Vagina (tissue), 2 donors: ENCODE data around the gene STMND1. TPM values are rescaled to one million over a fixed set of nuclear protein-coding genes. Genes with fewer than 3 reads are reported as not detected.
"Not testable (repeated sequence)": the region's sequence is repeated elsewhere in the genome, so short reads cannot be mapped to it uniquely, and the experiment has no call there.

Experiments used
- DNase-seq, 2 donors: peaks; one replicate each; pipeline ENCODE4 v3.0.0-alpha.2; 2017; ENCODE audit errors: extremely low spot score in 2 of 2
- H3K27ac ChIP-seq: fragments of 200-600 bp; sonication (generic); one replicate; pipeline ENCODE4 v1.5.1; 2019
- H3K27me3 ChIP-seq: fragments of 200-600 bp; sonication (generic); one replicate; pipeline ENCODE4 v1.5.1; 2019
- H3K36me3 ChIP-seq, 2 donors: fragments of 200-600 bp; sonication (generic); one replicate each; pipeline ENCODE4 v1.5.1; 2017 to 2019
- H3K4me1 ChIP-seq: fragments of 200-600 bp; sonication (generic); one replicate; pipeline ENCODE4 v1.5.1; 2019
- H3K4me3 ChIP-seq, 2 donors: fragments of 200-600 bp; sonication (generic); 1 replicate in 1 of 2; 2 replicates in 1 of 2; pipeline ENCODE4 v1.5.1; 2016 to 2019
- H3K9me3 ChIP-seq: fragments of 200-600 bp; sonication (generic); one replicate; pipeline ENCODE4 v1.5.1; 2019
- POLR2A ChIP-seq, 2 donors: fragments of 450-650 bp; IDR thresholded peaks; one replicate each; pipeline ENCODE4 v1.6.1; 2017; ENCODE audit warnings: antibody characterized with exemption in 2 of 2, mild to moderate bottlenecking in 2 of 2, moderate library complexity in 2 of 2
- POLR2AphosphoS5 ChIP-seq, 2 donors: sonication (generic); formaldehyde crosslinking; IDR thresholded peaks; one replicate each; pipeline ENCODE4 v1.9.0; 2017; ENCODE audit warnings: antibody characterized with exemption in 2 of 2, mild to moderate bottlenecking in 2 of 2, low read depth in 1 of 2; ENCODE audit not compliant: insufficient read depth in 1 of 2
- intact Hi-C: fragments of 100-400 bp; cut with DNase I; formaldehyde crosslinking; loops from one replicate; pipeline ENCODE4 v1.15.1; 2023
- total RNA-seq: library from RNA; depleted of rRNA; stranded (reverse); fragments of >200 nt; gene quantifications from one replicate; pipeline ENCODE4 v1.2.3, GENCODE V29; 2016
- TF ChIP-seq, protein P1 (sequence below), 3 experiments: fragments of 450-650 bp in 2 of 3; fragments of 200-600 bp in 1 of 3; sonication (generic) in 1 of 3; IDR thresholded peaks; one replicate each; pipeline ENCODE4 v1.5.1; 2017 to 2019; ENCODE audit warnings: antibody characterized with exemption in 3 of 3, mild to moderate bottlenecking in 2 of 3, moderate library complexity in 2 of 3

The STMND1 gene
- total RNA-seq, 1 donor from 2014 or later, result not detected

DNA sequence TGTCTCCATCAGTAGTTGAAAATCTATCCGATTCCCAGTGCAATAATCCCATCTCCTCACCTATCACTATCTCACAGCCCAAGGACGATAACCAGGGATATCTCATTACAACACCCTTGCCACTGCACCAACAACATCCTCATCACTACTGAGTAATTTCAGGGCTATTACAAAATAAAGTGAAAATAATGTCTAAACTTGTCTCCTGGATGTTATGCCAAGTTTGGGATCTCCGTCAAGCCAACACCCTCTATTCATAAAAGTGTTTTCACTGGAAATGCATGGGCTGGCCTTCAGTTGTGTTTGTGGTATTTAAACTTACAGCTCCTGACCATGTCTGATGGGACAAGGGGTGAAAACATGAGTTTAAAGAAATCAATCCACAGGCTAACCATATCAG, 42.0 kb upstream of the STMND1 start:
- no peaks in the 10 kb centered on the region for H3K9me3 ChIP-seq
- intact Hi-C loops, result no loop called here
- no peak for DNase-seq
- TF ChIP-seq, protein P1, sequence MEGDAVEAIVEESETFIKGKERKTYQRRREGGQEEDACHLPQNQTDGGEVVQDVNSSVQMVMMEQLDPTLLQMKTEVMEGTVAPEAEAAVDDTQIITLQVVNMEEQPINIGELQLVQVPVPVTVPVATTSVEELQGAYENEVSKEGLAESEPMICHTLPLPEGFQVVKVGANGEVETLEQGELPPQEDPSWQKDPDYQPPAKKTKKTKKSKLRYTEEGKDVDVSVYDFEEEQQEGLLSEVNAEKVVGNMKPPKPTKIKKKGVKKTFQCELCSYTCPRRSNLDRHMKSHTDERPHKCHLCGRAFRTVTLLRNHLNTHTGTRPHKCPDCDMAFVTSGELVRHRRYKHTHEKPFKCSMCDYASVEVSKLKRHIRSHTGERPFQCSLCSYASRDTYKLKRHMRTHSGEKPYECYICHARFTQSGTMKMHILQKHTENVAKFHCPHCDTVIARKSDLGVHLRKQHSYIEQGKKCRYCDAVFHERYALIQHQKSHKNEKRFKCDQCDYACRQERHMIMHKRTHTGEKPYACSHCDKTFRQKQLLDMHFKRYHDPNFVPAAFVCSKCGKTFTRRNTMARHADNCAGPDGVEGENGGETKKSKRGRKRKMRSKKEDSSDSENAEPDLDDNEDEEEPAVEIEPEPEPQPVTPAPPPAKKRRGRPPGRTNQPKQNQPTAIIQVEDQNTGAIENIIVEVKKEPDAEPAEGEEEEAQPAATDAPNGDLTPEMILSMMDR (IDR thresholded peaks at IDR 0.05), result no peak
- TF ChIP-seq POLR2AphosphoS5 (IDR thresholded peaks at IDR 0.05; ENCODE audit: insufficient read depth in 1 of 2, low read depth in 1 of 2), result peak in 1 of 2 donors; percentile 73
- no peak overlapping the region for H3K27ac ChIP-seq
- H3K27me3 ChIP-seq, result no peaks in the 10 kb centered on the region
- no peaks in the 10 kb centered on the region for H3K36me3 ChIP-seq
- no peaks in the 10 kb centered on the region for H3K4me1 ChIP-seq
- no peak overlapping the region for H3K4me3 ChIP-seq

DNA sequence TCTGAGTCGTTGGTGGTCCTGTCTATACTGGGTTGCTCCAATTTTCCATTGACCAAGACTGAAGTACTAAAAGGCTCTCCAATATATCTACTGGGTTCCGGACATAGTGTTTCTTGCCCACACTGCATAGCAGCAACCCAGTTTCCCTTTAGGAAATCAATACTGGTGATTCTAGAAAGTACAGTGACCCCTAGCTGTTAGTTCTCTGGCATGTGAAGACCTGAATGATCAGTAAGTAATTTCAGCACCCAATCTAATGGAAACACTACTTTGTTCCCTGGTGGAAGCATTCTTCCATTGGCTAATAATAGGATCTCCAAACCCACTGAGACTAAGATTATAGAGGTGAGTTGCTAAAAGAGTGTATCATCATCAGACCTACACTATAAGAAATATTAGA, 40.8 kb upstream of the STMND1 start:
- TF ChIP-seq POLR2AphosphoS5 (IDR thresholded peaks at IDR 0.05; ENCODE audit: insufficient read depth in 1 of 2, low read depth in 1 of 2) (no peak), POLR2A (IDR thresholded peaks at IDR 0.05) (no peak)
- TF ChIP-seq, protein P1 (IDR thresholded peaks at IDR 0.05), result no peak
- DNase-seq, result no peak
- Histone ChIP-seq H3K4me1 (no peaks in the 10 kb centered on the region), H3K36me3 (no peaks in the 10 kb centered on the region), H3K4me3 (no peak overlapping the region), H3K9me3 (no peaks in the 10 kb centered on the region), H3K27ac (no peak overlapping the region), H3K27me3 (no peaks in the 10 kb centered on the region)
- intact Hi-C loops, result no loop called here

DNA sequence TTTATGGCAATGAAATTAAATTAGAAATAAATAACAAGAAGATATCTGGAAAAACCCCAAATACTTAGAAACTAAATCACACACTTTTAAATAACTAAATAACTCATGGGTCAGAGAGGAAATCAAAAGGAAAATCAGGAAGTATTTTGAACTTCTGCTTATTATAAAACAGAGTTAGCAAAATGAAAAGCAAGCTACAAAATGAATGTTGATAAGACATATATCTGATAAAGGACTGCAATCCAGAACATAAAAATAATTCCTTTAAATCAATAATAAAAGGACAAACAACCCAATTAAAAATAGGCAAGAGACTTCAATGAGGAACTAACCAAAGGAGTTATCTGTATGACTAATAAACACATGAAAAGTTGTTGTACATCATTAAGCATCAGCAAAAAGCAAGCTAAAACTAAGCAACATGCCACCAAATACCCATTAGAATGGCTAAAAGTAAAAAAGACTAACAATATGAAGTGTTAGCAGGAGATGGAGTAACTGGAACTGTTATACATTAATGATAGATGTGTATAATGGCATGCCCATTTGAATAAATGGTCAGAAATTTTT, 38.9 kb upstream of the STMND1 start:
- intact Hi-C loops, result no loop called here
- Histone ChIP-seq H3K4me3 (no peak overlapping the region), H3K27ac (no peak overlapping the region), H3K36me3 (no peaks in the 10 kb centered on the region), H3K4me1 (no peaks in the 10 kb centered on the region), H3K27me3 (no peaks in the 10 kb centered on the region), H3K9me3 (no peaks in the 10 kb centered on the region)
- no peak for TF ChIP-seq POLR2AphosphoS5 (IDR thresholded peaks at IDR 0.05; ENCODE audit: insufficient read depth in 1 of 2, low read depth in 1 of 2)
- TF ChIP-seq, protein P1 (IDR thresholded peaks at IDR 0.05), result no peak
- no peak for TF ChIP-seq POLR2A (IDR thresholded peaks at IDR 0.05)
- DNase-seq, result no peak

DNA sequence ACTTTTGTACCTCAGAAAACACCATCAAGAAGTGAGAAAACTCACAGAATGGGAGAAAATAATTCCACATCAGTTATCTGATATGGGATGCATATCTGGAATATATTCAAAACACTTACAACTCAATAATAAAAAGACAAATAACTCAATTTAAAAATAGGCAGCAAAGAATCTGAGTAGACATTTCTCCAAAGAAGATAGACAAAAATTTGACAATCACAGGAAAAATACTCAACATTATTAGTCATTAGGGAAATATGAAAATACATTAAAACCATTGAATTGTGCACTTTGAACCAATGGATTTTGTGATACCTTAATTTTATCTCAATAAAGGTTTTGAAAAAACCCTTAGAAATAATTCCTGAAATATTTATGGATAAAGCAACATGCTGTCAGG, 36.9 kb upstream of the STMND1 start:
- Histone ChIP-seq H3K4me3 (no peak overlapping the region), H3K27me3 (no peaks in the 10 kb centered on the region), H3K36me3 (no peaks in the 10 kb centered on the region), H3K27ac (no peak overlapping the region), H3K9me3 (no peaks in the 10 kb centered on the region), H3K4me1 (no peaks in the 10 kb centered on the region)
- DNase-seq, result no peak
- TF ChIP-seq, protein P1 (IDR thresholded peaks at IDR 0.05), result no peak
- TF ChIP-seq POLR2AphosphoS5 (IDR thresholded peaks at IDR 0.05; ENCODE audit: insufficient read depth in 1 of 2, low read depth in 1 of 2) (no peak), POLR2A (IDR thresholded peaks at IDR 0.05) (no peak)
- intact Hi-C loops, result no loop called here

DNA sequence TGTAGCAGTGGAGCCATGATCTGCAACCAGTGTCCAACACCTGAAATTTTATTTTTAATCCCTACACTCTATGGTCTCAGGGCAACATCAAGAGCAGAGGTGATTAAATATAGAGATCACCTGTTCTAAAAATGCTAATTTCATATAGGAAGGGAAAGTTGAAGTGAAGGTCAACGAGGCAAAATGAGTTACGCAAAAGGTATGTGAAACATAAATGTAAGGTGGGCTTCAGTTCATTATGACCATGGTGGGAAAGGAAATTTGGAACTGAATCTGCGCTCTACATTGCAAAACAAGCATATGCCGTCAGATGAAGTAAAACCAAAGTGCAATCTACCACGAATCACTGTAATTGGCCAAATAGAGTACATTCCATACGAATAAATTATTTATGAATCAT, 35.2 kb upstream of the STMND1 start:
- Histone ChIP-seq H3K36me3 (no peaks in the 10 kb centered on the region), H3K4me1 (no peaks in the 10 kb centered on the region), H3K27ac (no peak overlapping the region), H3K27me3 (no peaks in the 10 kb centered on the region), H3K4me3 (no peak overlapping the region), H3K9me3 (no peaks in the 10 kb centered on the region)
- DNase-seq, result no peak
- intact Hi-C loops, result no loop called here
- TF ChIP-seq POLR2AphosphoS5 (IDR thresholded peaks at IDR 0.05; ENCODE audit: insufficient read depth in 1 of 2, low read depth in 1 of 2) (no peak), POLR2A (IDR thresholded peaks at IDR 0.05) (no peak)
- TF ChIP-seq, protein P1 (IDR thresholded peaks at IDR 0.05), result no peak

DNA sequence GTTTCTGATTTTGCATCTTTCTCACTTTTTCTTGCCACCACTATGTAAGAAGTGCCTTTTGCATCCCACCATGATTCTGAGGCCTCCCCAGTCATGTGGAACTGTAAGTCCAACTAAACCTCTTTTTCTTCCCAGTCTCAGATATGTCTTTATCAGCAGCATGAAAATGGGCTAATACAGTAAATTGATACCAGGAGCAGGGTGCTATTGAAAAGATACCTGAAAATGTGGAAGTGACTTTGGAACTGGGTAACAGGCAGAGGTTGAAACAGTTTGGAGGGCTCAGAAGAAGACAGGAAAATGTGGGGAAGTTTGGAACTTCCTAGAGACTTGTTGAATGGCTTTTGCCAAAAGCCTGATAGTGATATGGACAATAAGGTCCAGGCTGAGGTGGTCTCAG, 32.9 kb upstream of the STMND1 start:
- H3K27ac ChIP-seq, H3K36me3 ChIP-seq, H3K4me3 ChIP-seq, intact Hi-C loops, H3K9me3 ChIP-seq, H3K4me1 ChIP-seq, H3K27me3 ChIP-seq, DNase-seq: not testable (repeated sequence)

DNA sequence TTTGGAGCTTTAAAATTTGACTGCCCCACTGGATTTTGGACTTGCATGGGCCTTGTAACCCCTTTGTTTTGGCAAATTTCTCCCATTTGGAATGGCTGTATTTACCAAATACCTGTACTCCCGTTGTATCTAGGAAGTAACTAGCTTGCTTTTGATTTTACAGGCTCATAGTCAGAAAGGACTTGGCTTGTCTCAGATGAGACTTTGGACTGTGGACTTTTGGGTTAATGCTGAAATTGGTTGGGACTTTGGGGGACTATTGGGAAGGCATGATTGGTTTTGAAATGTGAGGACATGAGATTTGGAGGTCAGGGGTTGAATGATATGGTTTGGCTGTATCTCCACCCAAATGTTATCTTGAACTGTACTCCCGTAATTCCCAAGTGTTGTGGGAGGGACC, 31.4 kb upstream of the STMND1 start:
- intact Hi-C loops, DNase-seq, H3K4me3 ChIP-seq, H3K27me3 ChIP-seq, H3K4me1 ChIP-seq, H3K36me3 ChIP-seq, H3K27ac ChIP-seq, H3K9me3 ChIP-seq: not testable (repeated sequence)

DNA sequence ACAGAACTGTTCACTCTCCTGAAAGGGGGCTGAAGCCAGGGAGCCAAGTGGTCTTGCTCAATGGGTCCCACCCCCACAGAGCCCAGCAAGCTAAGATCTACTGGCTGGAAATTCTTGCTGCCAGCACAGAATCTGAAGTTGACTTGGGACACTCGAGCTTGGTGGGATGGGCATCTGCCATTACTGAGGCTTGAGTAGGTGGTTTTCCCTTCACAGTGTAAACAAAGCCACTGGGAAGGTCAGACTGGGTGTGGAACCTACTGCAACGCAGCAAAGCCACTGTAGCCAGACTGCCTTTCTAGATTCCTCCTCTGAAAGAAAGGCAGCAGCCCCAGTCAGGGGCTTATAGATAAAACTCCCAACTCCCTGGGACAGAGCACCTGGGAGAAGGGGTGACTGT, 28.3 kb upstream of the STMND1 start:
- H3K4me3 ChIP-seq, H3K36me3 ChIP-seq, intact Hi-C loops, H3K9me3 ChIP-seq, H3K27ac ChIP-seq, H3K27me3 ChIP-seq, H3K4me1 ChIP-seq, DNase-seq: not testable (repeated sequence)
